ENCODE data around the gene SETD3. TPM values are rescaled to one million over a fixed set of nuclear protein-coding genes. Genes with fewer than 3 reads are reported as not detected.

Gene SETD3
- polyA plus RNA-seq, 1 donor from 2014 or later, result 49.6 TPM

DNA sequence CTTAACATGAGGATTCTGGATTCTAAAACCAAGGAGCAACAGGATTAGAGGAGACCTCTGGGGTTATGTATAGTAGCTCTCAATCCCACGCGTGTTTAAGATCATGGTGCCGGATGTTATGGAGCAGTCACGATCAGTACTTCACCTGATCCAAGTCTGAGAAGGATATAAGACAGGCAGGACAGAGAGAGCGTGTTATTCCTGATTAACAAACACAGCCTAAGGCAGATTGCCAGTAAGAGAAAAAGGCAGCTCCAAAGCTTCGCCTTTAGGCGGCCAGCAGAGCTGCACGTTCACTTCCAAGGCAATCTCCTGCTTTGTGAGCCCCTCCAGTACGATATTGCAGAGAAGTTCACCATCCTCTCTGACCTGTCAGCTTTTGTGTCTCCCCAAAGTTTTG, 5.5 kb downstream of the SETD3 start:
- Histone ChIP-seq H4K20me1 (ENCODE audit: insufficient read depth) (no peaks in the 10 kb centered on the region), H3K9ac (ENCODE audit: low read length) (no peak overlapping the region), H3K79me2 (replicated peaks; ENCODE audit: insufficient read depth, low read length) (peaks cover 64% of the 10 kb centered on the region)

GRCh38 chr14:99473458-99473857, 7.2 kb downstream of the SETD3 start:
- no peaks in the 10 kb centered on the region for H3K9me3 ChIP-seq (ENCODE audit: low read length)
- no peak overlapping the region for H3K4me3 ChIP-seq (ENCODE audit: low read length)
- no peak overlapping the region for H2AFZ ChIP-seq (ENCODE audit: low read depth, low read length)
- no peak overlapping the region for H3K9ac ChIP-seq (ENCODE audit: low read length)
- no peak overlapping the region for H3K4me2 ChIP-seq (ENCODE audit: low read length)
- no peaks in the 10 kb centered on the region for H3K9me2 ChIP-seq (ENCODE audit: insufficient read depth, low read length)
- no peaks in the 10 kb centered on the region for H3F3A ChIP-seq (ENCODE audit: insufficient read depth, low read length, poor library complexity, severe bottlenecking)
- H4K20me1 ChIP-seq (ENCODE audit: insufficient read depth), result no peaks in the 10 kb centered on the region
- TF ChIP-seq RAD21 (conservative IDR thresholded peaks at IDR 0.05), result no peak
- TF ChIP-seq MXI1 (conservative IDR thresholded peaks at IDR 0.05; ENCODE audit: poor library complexity, severe bottlenecking), result no peak
- no peak for TF ChIP-seq TAF1 (IDR thresholded peaks at IDR 0.05; ENCODE audit: low read depth)
- TF ChIP-seq, protein P1, sequence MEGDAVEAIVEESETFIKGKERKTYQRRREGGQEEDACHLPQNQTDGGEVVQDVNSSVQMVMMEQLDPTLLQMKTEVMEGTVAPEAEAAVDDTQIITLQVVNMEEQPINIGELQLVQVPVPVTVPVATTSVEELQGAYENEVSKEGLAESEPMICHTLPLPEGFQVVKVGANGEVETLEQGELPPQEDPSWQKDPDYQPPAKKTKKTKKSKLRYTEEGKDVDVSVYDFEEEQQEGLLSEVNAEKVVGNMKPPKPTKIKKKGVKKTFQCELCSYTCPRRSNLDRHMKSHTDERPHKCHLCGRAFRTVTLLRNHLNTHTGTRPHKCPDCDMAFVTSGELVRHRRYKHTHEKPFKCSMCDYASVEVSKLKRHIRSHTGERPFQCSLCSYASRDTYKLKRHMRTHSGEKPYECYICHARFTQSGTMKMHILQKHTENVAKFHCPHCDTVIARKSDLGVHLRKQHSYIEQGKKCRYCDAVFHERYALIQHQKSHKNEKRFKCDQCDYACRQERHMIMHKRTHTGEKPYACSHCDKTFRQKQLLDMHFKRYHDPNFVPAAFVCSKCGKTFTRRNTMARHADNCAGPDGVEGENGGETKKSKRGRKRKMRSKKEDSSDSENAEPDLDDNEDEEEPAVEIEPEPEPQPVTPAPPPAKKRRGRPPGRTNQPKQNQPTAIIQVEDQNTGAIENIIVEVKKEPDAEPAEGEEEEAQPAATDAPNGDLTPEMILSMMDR (IDR thresholded peaks at IDR 0.05; ENCODE audit: poor library complexity, severe bottlenecking), result no peak
- no peak for TF ChIP-seq REST (IDR thresholded peaks at IDR 0.05; ENCODE audit: borderline replicate concordance)
- no peak for TF ChIP-seq EP300 (conservative IDR thresholded peaks at IDR 0.05; ENCODE audit: poor library complexity, severe bottlenecking)
- TF ChIP-seq EZH2 (IDR thresholded peaks at IDR 0.05; ENCODE audit: borderline replicate concordance, insufficient read depth, low read length, poor library complexity, severe bottlenecking), result no peak
- H3K79me2 ChIP-seq (replicated peaks; ENCODE audit: insufficient read depth, low read length), result peaks cover 54% of the 10 kb centered on the region
- H3K27ac ChIP-seq (ENCODE audit: low read length), result no peak overlapping the region
- H3K36me3 ChIP-seq (ENCODE audit: insufficient read depth, low read length), result no peaks in the 10 kb centered on the region
- H3K27me3 ChIP-seq (ENCODE audit: insufficient read depth, low read depth, low read length), result no peaks in the 10 kb centered on the region

More for the DNA sequence above, 5.5 kb downstream of the SETD3 start:
- H2AFZ ChIP-seq (ENCODE audit: low read depth, low read length), result no peak overlapping the region
- no peaks in the 10 kb centered on the region for H3K9me3 ChIP-seq (ENCODE audit: low read length)
- no peak overlapping the region for H3K27ac ChIP-seq (ENCODE audit: low read length)
- TF ChIP-seq REST (IDR thresholded peaks at IDR 0.05; ENCODE audit: borderline replicate concordance) (no peak), TAF1 (IDR thresholded peaks at IDR 0.05; ENCODE audit: low read depth) (no peak), SMC3 (conservative IDR thresholded peaks at IDR 0.05; ENCODE audit: poor library complexity) (no peak), POLR2AphosphoS5 (IDR thresholded peaks at IDR 0.05) (no peak), EZH2 (IDR thresholded peaks at IDR 0.05; ENCODE audit: borderline replicate concordance, insufficient read depth, low read length, poor library complexity, severe bottlenecking) (no peak), MXI1 (conservative IDR thresholded peaks at IDR 0.05; ENCODE audit: poor library complexity, severe bottlenecking) (no peak), EP300 (conservative IDR thresholded peaks at IDR 0.05; ENCODE audit: poor library complexity, severe bottlenecking) (no peak)
- TF ChIP-seq, protein P1 (IDR thresholded peaks at IDR 0.05; ENCODE audit: poor library complexity, severe bottlenecking), result no peak
- H3F3A ChIP-seq (ENCODE audit: insufficient read depth, low read length, poor library complexity, severe bottlenecking), result no peaks in the 10 kb centered on the region
- no peak overlapping the region for H3K4me3 ChIP-seq (ENCODE audit: low read length)
- no peak overlapping the region for H3K4me2 ChIP-seq (ENCODE audit: low read length)
- H3K27me3 ChIP-seq (ENCODE audit: insufficient read depth, low read depth, low read length), result no peaks in the 10 kb centered on the region
- H3K9me2 ChIP-seq (ENCODE audit: insufficient read depth, low read length), result no peaks in the 10 kb centered on the region
- no peaks in the 10 kb centered on the region for H3K36me3 ChIP-seq (ENCODE audit: insufficient read depth, low read length)
